ENCODE results near the gene MAPKAPK2. TPM values are rescaled to one million over a fixed set of nuclear protein-coding genes. Genes with fewer than 3 reads are reported as not detected.

The MAPKAPK2 gene
- total and polyA plus RNA-seq, 12 donors = 25.3 to 129 (median 85.0) TPM

- H3K27me3 ChIP-seq = no peaks in the 10 kb centered on the region
- no peaks in the 10 kb centered on the region for H3K9me3 ChIP-seq (replicated peaks in 1 of 3)
- no peak for TF ChIP-seq CTCF (IDR thresholded peaks at IDR 0.05)
- TF ChIP-seq POLR2A (IDR thresholded peaks at IDR 0.05) = no peak
- H3K27ac ChIP-seq = peak overlapping the region in 2 of 5 donors; percentile 43 to 47
- WGBS, 4 donors = 48 to 68% (median 62%) methylated on average over 4 of the region's 4 CpGs
- DNase-seq = no peak
- peaks cover 51 to 94% of the 10 kb centered on the region in 2 donors for H3K4me1 ChIP-seq (replicated peaks in 1 of 2)
- no peak overlapping the region for H3K4me3 ChIP-seq
- intact Hi-C loops (cut with DNase I) = no loop called here
- peaks cover 0 to 3% of the 10 kb centered on the region in 2 donors for H3K36me3 ChIP-seq (replicated peaks in 1 of 2)
These were observed 12.3 kb downstream of the MAPKAPK2 start for GRCh38 chr1:206696812-206697585.

GRCh38 chr1:206698011-206698410 lies 13.3 kb downstream of the MAPKAPK2 start:
- H3K27ac ChIP-seq = peak overlapping the region in 1 of 5 donors; percentile 17
- DNase-seq = no peak
- no peak overlapping the region for H3K4me3 ChIP-seq
- no peaks in the 10 kb centered on the region for H3K27me3 ChIP-seq
- intact Hi-C loops (cut with DNase I) = no loop called here
- WGBS, 4 donors = 82 to 92% (median 86%) methylated on average over 2 of the region's 2 CpGs
- no peaks in the 10 kb centered on the region for H3K9me3 ChIP-seq (replicated peaks in 1 of 3)
- TF ChIP-seq POLR2A (IDR thresholded peaks at IDR 0.05) (no peak), CTCF (IDR thresholded peaks at IDR 0.05) (no peak)
- H3K4me1 ChIP-seq (replicated peaks in 1 of 2) = peaks cover 41 to 90% of the 10 kb centered on the region in 2 donors
- peaks cover 0 to 3% of the 10 kb centered on the region in 2 donors for H3K36me3 ChIP-seq (replicated peaks in 1 of 2)

- no peaks in the 10 kb centered on the region for H3K27me3 ChIP-seq
- H3K4me3 ChIP-seq = no peak overlapping the region
- no peak for DNase-seq
- no peak for TF ChIP-seq CTCF (IDR thresholded peaks at IDR 0.05)
- TF ChIP-seq POLR2A (IDR thresholded peaks at IDR 0.05) = no peak
- peak overlapping the region in 3 of 5 donors; percentile 10 to 73 (median 73) for H3K27ac ChIP-seq
- H3K9me3 ChIP-seq (replicated peaks in 1 of 3) = no peaks in the 10 kb centered on the region
- H3K36me3 ChIP-seq (replicated peaks in 1 of 2) = peaks cover 0 to 3% of the 10 kb centered on the region in 2 donors
- intact Hi-C loops (cut with DNase I) = no loop called here
- 79 to 90% (median 80%) methylated on average over 7 of the region's 7 CpGs for WGBS, 4 donors
- peaks cover 30 to 88% of the 10 kb centered on the region in 2 donors for H3K4me1 ChIP-seq (replicated peaks in 1 of 2)
These were observed 14.4 kb downstream of the MAPKAPK2 start for GRCh38 chr1:206699000-206699586.

- H3K9me3 ChIP-seq (replicated peaks in 1 of 3) = no peaks in the 10 kb centered on the region
- WGBS, 4 donors = 6 to 20% (median 11%) methylated on average over 4 of the region's 4 CpGs
- peak overlapping the region in 3 of 5 donors; percentile 10 to 73 (median 73) for H3K27ac ChIP-seq
- H3K27me3 ChIP-seq = no peaks in the 10 kb centered on the region
- peaks cover 28 to 88% of the 10 kb centered on the region in 2 donors for H3K4me1 ChIP-seq (replicated peaks in 1 of 2)
- no peak overlapping the region for H3K4me3 ChIP-seq
- DNase-seq = peak in 6 of 7 donors; percentile 55 to 68 (median 62)
- TF ChIP-seq POLR2A (IDR thresholded peaks at IDR 0.05) (no peak), CTCF (IDR thresholded peaks at IDR 0.05) (no peak)
- H3K36me3 ChIP-seq (replicated peaks in 1 of 2) = peaks cover 0 to 3% of the 10 kb centered on the region in 2 donors
- intact Hi-C loops (cut with DNase I) = no loop called here
These were observed 14.9 kb downstream of the MAPKAPK2 start for GRCh38 chr1:206699626-206700025.

All from adrenal gland (tissue), 12 donors.